Cardiac muscle cell (in vitro differentiated cells and primary cell): Measurements from ENCODE around the gene MICAL2. TPM values are rescaled to one million over a fixed set of nuclear protein-coding genes. Genes with fewer than 3 reads are reported as not detected.

Experiments used
- DNase-seq, 2 donors: peaks; one replicate each; pipeline versions ENCODE4 v3.0.0 to v3.0.0-alpha.2; 2010 to 2017; ENCODE audit warnings: low read depth in 1 of 2, low spot score in 1 of 2
- H3K27ac ChIP-seq: fragments of 200-600 bp; sonication (generic); 2 replicates; pipeline ENCODE4 v1.5.1; 2016
- H3K27me3 ChIP-seq: fragments of 200-600 bp; sonication (generic); 2 replicates; pipeline ENCODE4 v1.6.0; 2016; ENCODE audit warnings: control low read depth
- H3K36me3 ChIP-seq: fragments of 200-600 bp; sonication (generic); 2 replicates; pipeline ENCODE4 v1.5.1; 2016; ENCODE audit warnings: control low read depth
- H3K4me1 ChIP-seq: fragments of 200-600 bp; sonication (generic); 2 replicates; pipeline ENCODE4 v1.8.1; 2017; ENCODE audit warnings: low read depth, mild to moderate bottlenecking, mixed run types
- H3K4me3 ChIP-seq: fragments of 200-600 bp; sonication (generic); 2 replicates; pipeline ENCODE4 v1.5.1; 2016; ENCODE audit warnings: mild to moderate bottlenecking
- H3K9me3 ChIP-seq: fragments of 200-600 bp; sonication (generic); 2 replicates; pipeline ENCODE4 v1.5.1; 2017; ENCODE audit warnings: low read depth, mild to moderate bottlenecking, control low read depth
- CTCF ChIP-seq: IDR thresholded peaks from 2 replicates; pipeline ENCODE4 v1.5.1; 2012; ENCODE audit warnings: low read depth, mild to moderate bottlenecking, low read length
- polyA plus RNA-seq: library from polyadenylated mRNA; unstranded; fragments of >200 nt; fragmentation: Nextera tagmentation; extraction: Ambion mirVana; gene quantifications from 2 replicates; pipeline ENCODE4 v1.2.1, GENCODE V29; 2016
- total RNA-seq: library from RNA; depleted of rRNA; stranded (reverse); fragments of >200 nt; gene quantifications from 2 replicates; pipeline ENCODE4 v1.2.3, GENCODE V29; 2016

Gene MICAL2
- total and polyA plus RNA-seq, 2 experiments from 2014 or later, result 153 to 178 TPM

GRCh38 chr11:12276831-12277475 is 166.6 kb downstream of the MICAL2 start:
- H3K4me1 ChIP-seq, result peaks cover 20% of the 10 kb centered on the region
- H3K4me3 ChIP-seq, result no peak overlapping the region
- TF ChIP-seq CTCF, result no peak
- H3K36me3 ChIP-seq, result no peaks in the 10 kb centered on the region
- no peaks in the 10 kb centered on the region for H3K9me3 ChIP-seq
- no peak for DNase-seq
- H3K27ac ChIP-seq, result no peak overlapping the region
- no peaks in the 10 kb centered on the region for H3K27me3 ChIP-seq

GRCh38 chr11:12278766-12279671 is 168.6 kb downstream of the MICAL2 start:
- H3K4me3 ChIP-seq, result no peak overlapping the region
- peaks cover 9% of the 10 kb centered on the region for H3K4me1 ChIP-seq
- no peak overlapping the region for H3K27ac ChIP-seq
- H3K36me3 ChIP-seq, result no peaks in the 10 kb centered on the region
- H3K27me3 ChIP-seq, result no peaks in the 10 kb centered on the region
- TF ChIP-seq CTCF, result no peak
- H3K9me3 ChIP-seq, result no peaks in the 10 kb centered on the region
- DNase-seq, result no peak

- no peak for DNase-seq
- Histone ChIP-seq H3K36me3 (no peaks in the 10 kb centered on the region), H3K4me3 (no peak overlapping the region), H3K9me3 (no peaks in the 10 kb centered on the region), H3K4me1 (peaks cover 9% of the 10 kb centered on the region), H3K27me3 (no peaks in the 10 kb centered on the region), H3K27ac (no peak overlapping the region)
- no peak for TF ChIP-seq CTCF
These were observed 169.3 kb downstream of the MICAL2 start for GRCh38 chr11:12279672-12280108.

DNA sequence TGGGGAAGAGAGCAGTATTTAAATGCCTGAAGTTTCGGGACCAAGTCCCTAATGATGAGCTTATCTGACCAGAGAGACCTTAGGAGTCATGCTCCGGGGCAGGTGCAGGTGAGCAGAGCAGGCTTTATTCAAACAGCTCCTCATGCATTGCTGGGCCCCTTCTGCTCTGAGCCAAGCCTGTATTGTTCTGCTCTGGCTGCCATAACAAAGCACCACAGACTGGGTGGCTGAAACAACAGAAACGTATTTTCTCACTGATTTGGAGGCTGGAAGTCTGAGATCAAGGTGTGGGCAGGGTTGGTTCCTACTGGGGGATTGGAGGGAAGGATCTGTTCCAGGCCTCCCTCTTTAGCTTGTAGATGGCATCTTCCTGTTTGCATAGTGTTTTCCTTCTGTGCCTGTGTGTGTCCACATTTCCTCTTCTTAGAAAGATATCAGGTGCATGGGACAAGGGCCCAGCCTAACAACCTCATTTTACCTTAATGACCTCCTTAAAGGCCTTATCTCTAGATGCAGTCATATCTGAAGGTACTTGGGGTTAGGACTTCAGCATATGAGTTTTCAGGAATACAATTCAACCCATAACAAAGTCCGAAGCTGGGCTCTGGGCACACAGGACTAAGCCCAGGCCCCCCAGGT is 169.9 kb downstream of the MICAL2 start:
- Histone ChIP-seq H3K27me3 (no peaks in the 10 kb centered on the region), H3K9me3 (no peaks in the 10 kb centered on the region), H3K4me1 (peaks cover 9% of the 10 kb centered on the region), H3K4me3 (no peak overlapping the region), H3K36me3 (no peaks in the 10 kb centered on the region), H3K27ac (no peak overlapping the region)
- no peak for DNase-seq
- no peak for TF ChIP-seq CTCF

- Histone ChIP-seq H3K4me1 (peaks cover 9% of the 10 kb centered on the region), H3K27ac (no peak overlapping the region), H3K4me3 (no peak overlapping the region), H3K27me3 (no peaks in the 10 kb centered on the region), H3K9me3 (no peaks in the 10 kb centered on the region), H3K36me3 (no peaks in the 10 kb centered on the region)
- no peak for DNase-seq
- TF ChIP-seq CTCF, result no peak
These were observed 170.6 kb downstream of the MICAL2 start for GRCh38 chr11:12280838-12281565.
